Stimulated activated CD8-positive, alpha-beta memory T cell treated with anti-CD3 and anti-CD28 coated beads, Interleukin-12 subunit alpha, Interleukin-12 subunit beta, amount 100 ng/mL, for 4 hours (primary cell): Measurements from ENCODE around the gene DMXL1.
"Not testable (repeated sequence)": the region's sequence is repeated elsewhere in the genome, so short reads cannot be mapped to it uniquely, and the experiment has no call there.

Experiments used
- DNase-seq: peaks from one replicate; pipeline ENCODE4 v3.0.0-alpha.2; 2020; ENCODE audit warnings: low read depth

DMXL1 gene

DNA sequence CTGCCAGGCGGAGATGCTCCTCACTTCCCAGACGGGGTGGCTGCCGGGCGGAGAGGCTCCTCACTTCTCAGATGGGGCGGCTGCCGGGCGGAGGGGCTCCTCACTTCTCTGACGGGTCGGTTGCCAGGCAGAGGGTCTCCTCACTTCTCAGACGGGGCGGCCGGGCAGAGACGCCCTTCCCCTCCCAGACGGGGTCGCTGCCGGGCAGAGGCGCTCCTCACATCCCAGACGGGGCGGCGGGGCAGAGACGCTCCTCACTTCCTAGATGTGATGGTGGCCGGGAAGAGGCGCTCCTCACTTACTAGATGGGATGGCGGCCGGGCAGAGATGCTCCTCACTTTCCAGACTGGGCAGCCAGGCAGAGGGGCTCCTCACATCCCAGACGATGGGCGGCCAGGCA is 51.6 kb downstream of the DMXL1 start:
- DNase-seq: not testable (repeated sequence)

DNA sequence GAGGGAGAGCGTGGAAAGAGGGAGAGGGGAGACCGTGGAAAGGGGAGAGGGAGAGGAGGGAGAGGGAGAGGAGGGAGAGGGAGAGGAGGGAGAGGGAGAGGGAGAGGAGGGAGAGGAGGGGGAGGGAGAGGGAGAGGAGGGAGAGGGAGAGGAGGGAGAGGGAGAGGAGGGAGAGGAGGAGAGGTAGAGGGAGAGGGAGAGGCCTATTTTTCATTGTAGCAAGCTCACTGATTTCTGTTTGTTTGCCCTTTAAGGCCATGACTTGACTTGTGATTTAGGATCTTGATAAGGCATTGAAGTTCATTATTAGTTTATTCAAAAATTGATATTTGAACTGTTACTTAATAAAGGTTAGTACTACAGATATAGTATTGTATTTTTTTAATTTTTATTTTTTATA is 52.4 kb downstream of the DMXL1 start:
- no peak for DNase-seq

DNA sequence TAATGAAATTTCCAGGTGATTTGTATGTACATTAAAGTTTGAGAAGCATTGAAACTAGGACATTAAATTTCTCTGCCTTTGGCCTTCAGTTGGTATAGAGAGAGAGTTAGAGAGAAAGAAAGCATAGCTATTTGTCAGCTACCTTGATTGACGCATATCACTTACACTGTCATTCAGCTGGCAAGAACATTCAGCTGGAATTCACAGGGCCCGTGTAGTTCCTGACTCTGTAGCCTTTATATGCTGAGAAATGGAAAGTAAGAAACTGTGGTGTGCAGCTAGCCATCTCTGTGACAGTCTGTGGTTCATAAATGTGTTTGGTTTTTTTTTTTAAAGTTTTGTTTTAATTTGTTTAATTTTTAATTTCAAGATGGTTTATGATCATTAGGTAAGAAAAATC is 58.9 kb downstream of the DMXL1 start:
- DNase-seq: no peak

DNA sequence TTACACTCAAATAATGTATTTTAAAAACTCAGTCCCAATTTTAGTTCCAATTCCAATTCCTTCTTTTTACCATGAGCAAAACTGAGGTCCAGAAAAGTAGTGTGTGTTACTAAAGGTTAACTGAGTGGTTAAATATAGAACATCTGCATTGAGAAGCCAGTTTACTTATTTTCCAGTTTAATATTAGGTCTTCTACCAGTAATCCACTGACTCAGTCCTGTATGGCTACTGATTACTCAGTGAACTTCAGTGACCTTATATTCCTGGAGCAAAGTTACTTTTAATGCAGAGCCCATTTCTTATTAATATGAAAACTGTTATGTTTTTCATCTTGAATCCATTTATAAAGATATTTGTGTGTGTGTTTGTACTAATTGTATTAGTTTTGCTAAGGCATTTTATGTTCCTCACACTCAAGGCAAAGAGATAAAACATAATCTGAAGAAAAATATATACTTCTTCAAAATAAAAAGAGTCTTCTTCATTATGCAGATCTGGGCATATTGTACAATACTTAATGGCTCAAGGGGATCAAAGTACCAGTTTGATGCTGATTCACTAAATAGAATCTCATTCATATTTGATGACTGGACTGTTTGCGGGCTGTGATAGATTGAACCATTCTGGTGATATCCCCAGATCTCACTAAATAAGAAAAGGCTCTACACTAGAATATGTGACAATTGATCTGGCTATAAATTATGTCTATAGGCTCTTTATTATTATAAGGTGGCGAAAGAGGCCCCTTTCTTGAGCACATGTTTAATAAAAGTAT is 60.8 kb downstream of the DMXL1 start:
- no peak for DNase-seq

DNA sequence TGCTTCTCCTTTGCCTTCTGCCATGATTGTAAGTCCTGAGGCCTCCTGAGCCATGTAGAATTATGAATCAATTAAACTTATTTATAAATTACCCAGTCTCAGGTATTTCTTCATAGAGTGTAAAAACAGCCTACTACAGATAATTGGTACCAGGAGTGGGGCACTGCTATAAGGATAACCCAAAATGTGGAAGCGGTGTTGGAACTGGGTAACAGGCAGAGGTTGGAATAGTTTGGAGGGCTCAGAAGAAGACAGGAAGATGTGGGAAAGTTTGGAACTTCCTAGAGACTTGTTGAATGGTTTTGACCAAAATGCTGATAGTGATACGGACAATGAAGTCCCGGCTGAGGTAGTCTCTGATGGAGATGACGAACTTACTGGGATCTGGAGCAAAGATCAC is 64.9 kb downstream of the DMXL1 start:
- DNase-seq: not testable (repeated sequence)

DNA sequence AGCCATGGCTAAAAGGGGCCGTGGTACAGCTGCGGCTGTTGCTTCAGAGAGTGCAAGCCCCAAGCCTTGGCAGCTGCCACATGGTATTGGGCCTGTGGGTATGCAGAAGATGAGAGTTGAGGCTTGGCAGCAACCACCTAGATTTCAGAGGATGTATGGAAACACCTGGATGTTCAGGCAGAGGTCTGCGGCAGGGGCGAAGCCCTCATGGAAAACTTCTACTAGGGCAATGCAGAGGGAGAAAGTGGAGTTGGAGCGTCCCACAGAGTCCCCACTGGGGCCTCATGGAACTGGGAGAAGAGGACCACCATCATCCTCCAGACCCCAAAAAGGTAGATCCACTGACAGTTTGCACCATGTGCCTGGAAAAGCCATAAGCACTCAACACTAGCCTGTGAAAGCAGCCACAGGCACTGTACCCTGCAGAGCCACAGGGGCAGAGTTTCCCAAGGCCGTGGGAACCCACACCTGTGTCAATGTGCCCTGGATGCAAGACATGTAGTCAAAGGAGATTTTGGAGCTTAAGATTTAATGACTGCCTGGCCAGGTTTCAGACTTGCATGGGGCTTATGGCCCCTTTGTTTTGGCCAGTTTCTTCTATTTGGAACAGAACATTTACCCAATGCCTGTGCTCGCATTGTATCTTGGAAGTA is 65.9 kb downstream of the DMXL1 start:
- no peak for DNase-seq

DNA sequence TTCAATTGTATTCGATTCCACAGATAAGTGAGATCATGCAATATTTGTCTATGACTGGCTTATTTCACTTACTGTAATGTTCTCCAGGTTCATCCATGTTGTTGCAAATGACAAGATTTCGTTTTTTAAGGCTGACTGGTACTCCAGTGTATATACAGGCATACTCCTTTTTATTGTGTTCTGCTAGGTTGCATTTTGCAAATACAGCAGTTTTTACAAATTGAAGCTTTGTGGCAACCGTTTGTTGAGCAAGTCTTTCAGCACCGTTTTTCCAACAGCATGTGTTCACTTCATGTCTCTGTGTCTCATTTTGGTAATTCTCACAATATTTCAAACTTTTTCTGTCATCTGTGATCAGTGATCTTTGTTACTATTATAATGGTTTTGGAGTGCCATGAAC is 82.7 kb downstream of the DMXL1 start:
- DNase-seq: no peak

DNA sequence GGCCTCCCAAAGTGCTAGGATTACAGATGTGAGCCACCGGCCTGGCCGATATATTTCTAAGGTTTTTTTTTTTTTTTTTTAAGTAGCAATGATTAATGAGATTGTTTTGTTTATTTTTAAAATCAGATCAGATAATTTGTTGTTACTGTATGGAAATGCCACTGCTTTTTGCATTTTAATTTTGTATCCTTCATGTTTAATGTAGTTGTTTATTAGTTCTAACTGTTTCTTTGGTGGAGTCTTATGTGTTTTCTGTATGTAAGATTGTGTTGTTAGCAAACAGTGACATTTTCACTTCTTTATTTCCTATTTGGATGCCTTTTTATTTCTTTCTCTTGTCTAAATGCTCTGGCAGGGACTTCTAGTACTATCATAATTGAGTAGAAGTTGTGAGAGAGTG is 87.3 kb downstream of the DMXL1 start:
- no peak for DNase-seq

DNA sequence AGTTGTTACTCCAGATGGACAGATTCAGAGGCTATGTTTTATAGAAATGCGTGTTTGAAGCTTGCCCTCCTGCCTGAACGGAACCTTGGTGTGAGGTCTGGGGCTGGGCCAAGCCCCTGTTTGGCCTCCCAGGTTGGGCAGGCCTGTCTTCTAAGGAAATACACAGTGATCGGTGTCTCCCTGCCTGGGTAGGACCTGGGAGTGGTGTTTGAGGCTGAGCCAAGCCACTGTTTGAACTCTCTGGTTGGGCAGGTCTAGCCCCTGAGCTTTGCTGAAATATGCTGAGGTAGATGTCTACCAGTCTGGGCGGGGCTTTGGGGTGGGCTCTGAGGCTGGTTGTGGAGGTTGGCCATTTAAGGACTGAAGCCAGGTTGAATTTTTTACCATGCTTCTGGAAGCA is 90.5 kb downstream of the DMXL1 start:
- DNase-seq: no peak

DNA sequence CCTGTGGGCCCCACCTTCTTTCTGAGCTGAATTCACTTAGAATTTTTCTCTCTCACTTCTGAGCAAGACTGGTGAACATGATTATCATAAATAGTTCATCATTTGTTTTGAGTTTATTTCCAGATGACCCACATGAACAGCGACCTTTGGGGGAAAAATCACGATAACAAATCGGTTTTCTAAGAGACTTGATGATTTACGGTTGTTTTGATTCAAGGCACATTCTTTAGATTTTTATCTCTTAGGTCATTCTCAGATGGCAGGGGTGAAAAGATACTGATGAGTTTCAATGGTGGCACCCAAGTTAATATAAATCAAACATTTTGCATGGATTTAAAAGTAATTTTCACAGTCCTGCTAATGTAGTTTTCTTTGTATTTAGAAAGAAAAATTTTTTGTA is 95.1 kb downstream of the DMXL1 start:
- no peak for DNase-seq

DNA sequence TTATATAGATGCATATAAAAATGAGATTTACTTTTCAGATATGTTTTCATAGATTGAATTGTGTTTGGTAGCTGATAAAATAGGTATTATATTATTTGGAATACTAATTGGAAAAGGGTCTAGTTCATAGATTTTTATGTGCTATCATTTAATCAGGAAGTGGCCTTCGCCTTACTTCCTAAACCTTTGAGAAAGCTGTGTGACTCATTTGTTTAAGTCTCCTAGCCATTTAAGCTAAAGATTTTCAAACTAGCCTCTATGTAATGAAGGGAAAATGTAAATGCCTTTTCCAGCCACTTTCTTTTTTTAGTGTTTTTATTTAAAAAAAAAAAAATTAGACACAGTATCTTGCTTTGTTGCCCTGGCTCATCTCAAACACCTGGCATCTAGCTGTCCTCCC is 97.5 kb downstream of the DMXL1 start:
- no peak for DNase-seq

DNA sequence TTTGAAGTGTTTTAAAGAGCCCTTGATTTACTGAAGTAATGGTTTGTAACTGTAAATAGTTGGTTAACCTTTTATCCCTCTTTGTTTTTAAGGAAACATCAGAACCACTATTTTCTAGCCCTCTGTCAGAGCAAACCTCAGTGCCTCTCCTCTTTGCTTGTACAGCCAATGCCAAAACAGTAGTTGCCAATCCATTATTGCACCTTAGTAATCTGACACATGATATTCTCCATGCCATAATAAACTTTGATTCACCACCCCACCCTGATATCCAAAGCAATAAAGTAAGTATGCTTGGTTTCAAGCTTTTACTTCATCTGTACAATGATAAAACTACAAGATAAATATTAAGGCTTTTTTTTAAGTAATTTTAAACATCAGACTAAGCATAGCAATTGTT is 100.8 kb downstream of the DMXL1 start:
- DNase-seq: no peak

DNA sequence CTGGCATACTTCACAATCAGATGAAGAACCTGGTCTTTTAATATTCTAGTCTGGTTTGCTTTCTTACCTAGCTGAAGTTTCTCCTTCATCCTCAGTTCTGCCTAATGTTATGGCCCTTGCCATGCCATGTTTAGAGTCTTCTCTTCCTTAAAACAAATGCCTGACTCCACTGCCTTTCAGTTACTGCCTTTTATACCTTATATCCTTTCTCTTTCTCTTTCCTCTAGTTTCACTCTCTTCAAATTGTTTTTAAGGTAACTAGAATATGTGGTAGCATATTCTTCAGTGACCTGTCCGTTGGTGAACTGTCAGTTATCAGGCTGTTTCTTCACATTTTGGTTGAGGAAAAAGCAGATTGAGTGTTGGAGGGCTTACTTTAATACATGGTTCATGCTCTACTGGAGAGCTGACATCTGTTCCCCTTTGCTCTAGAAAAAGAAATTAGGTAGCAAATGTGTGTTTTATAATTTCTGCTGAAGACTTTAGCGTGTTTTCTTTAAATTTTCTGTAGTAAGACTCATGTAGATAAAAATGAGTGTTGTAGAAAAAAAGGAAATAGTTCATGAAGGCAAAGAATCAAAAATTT is 103.8 kb downstream of the DMXL1 start:
- no peak for DNase-seq

DNA sequence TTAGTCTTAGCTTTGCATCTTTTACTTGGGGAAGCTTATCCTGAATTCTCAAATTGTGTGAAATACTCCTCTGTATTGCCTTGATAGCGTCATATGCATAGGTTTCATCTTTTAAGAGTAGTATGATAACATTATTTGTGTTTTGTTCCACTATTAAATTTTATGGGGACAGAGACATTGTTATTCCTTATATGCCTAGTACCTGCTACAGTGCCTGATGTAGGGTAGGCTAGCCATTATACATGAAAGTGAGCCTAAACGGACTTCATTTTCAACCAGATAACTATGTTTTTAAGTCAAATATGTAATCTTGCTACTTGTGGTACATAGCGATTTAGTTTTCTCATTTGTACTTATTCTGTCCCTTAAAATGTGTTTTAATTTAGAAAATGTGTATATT is 105.9 kb downstream of the DMXL1 start:
- no peak for DNase-seq

DNA sequence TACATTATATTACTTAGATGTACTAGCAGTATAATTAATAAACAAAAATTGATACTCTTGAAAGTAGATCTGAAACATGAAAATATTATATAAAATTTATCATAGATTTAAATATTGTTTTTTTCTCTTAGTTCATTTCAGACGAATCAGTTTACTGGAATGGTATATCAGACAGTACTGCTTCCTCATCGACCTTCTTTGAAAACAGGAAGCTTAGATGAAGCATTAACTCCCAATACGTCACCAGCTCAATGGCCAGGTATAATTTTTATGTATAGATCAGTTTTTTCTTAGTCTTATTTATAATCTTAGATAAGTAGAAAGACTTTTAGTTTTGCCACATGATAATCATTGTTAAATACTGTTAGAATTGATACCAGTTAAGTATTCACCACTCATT is 106.3 kb downstream of the DMXL1 start:
- no peak for DNase-seq

DNA sequence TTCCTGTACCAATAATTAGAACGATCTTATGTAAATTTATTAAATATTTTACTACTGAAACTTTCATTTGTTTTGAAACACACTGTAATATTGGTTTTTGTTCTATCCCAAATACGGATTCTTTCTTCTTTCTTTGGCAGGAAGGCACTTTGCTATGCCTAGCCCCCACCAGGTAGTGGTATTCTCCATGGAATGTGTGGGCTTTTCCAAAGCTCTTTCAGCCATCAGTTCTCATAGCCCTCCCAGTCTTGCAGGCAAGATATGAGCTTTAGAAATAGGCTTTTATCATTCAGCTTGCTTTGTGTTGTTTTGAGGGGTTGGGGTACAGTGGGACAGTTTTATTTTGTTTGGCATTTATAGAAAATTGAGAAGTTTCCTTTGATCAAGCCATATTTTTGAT is 107.5 kb downstream of the DMXL1 start:
- DNase-seq: no peak

DNA sequence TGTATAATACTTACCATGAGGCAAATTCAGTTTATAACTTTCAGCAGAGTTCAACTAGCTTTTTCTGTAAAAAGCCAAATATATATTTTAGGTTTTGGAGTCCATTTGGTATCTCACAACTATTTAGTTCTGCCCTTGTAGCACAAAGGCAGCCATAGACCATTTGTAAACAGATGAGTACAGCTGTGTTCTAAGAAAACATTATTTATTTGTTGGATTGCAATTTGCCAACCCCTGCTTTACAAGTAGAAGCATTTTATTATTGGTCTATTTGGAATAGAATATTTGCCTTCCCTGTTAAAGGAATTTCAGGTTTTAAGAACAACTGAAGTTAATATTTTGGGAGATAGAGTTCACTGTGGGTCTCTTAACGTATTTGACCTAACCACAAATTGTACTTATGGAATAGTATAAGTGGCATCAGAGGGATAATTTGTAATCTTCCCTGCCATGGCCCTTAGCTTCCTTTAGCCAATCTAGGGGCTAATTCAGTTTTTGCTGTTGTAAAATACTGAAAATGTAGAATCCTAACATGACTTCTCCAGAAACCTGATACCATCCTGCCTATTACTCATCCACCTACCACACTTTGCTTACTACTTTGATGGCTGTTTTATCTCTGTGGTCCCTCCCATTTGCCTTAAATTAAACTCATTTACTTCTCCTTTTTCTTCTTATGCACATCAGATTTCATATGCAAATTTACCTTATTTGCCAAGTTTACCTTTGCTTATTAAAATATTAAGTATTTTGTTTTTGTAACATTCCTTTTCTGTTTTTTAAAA is 109.2 kb downstream of the DMXL1 start:
- DNase-seq: no peak

DNA sequence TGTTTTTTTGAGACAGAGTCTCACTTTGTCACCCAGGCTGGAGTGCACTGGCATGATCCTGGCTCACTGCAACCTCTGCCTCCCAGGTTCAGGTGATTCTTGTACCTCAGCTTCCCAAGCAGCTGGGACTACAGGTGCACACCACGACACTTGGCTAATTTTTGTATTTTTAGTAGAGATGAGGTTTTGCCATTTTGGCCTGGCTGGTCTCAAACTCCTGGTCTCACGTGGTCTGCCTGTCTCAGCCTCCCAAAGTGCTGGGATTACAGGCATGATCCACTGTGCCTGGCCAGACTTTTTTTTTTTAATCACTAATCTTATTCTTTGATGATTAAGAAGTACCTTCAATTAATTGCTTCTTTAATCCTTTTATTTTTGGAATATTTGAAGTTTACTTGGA is 114.6 kb downstream of the DMXL1 start:
- DNase-seq: not testable (repeated sequence)

DNA sequence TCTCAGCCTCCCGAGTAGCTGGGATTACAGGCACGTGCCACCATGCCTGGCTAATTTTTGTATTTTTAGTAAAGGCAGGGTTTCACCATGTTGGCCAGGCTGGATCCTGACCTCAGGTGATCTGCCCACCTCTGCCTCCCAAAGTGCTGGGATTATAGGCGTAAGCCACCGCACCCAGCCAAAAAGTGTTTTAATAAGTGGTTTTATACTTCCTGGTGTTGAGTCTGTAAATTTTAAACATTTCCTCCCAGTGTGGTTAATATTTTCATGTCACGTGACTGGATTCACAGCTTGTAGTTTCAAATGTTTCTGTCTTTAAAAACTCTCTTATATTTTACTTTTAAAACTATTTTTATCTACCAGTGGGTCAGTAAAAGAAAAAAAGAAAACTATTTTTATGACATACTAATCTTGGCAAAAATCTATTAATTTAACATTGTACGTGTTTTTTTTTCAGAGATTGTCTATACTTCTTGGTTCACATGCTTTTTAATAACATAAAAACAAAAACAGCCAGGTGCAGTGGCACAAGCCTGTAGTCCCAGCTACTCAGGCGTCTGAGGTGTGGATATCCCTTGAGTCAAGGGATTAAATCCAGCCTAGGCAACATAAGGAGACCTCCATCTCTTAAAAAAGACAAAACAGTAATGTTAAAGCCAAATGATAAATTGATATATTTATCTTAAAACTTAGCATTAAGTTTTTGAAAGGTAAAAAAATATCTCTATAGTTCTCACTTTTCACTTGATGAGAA is 117.1 kb downstream of the DMXL1 start:
- DNase-seq: no peak

DNA sequence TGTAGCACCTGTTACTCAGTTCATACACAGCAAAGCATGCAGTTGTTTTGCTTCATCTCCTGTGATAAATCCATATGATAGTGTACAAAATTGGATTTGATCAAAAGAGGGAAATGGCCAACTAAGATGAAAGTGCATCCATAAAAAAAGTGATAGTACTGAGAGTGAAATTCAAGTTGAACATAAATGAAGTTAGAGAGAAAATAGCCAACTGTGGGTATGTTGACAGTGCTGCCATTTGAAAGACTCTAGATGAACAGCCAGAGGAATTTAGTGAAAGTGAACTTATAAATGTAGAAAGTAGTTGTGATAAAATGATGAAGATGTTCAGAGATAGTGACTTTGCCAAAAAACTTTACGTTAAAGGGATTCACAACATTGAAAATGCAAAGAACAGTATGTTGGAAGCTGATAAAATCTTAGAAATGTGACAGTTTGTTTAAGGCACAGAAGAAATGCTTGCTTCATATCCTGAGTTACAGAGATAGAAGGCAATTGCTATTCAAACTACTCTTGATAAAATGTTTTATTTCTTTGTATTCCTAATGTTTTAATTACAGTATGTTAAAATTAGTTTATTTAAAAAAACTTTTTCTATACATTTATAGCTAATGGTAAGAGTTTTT is 119.7 kb downstream of the DMXL1 start:
- DNase-seq: no peak

DNA sequence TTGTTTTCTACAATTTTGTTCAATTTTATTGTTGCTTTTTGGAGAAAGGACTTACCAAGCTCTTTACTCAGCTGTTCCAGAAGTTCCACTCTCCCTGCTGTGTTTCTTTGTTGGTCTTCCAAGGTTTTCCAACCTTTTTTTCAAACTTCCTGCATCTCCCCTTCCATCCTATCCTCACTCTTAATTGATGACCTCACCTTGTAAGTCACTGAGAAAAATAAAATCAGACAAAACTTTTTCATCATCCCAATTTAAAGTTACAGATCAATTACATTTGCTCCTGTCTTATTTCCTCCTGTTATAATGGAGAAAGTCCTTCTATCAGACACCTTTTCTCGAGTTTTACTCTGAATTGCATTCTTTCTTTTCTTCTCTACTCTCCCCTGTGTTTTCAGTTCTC is 121.1 kb downstream of the DMXL1 start:
- DNase-seq: no peak

DNA sequence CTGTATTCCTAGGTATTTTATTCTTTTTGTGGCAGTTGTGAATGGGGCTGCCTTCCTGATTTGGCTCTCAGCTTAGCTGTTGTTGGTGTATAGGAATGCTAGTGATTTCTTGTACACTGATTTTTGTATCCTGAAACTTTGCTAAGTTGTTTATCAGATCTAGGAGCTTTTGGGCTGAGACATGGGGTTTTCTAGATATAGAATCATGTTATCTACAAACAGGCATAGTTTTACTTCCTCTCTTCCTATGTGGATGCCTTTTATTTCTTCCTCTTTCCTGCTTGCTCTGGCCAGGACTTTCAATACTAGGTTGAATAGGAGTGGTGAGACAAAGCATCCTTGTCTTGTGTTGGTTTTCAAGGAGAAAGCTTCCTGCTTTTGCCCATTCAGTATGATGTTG is 129.9 kb downstream of the DMXL1 start:
- DNase-seq: no peak
